K562 (cell line): ENCODE measurements around the gene EXOC3. TPM values are rescaled to one million over a fixed set of nuclear protein-coding genes. Genes with fewer than 3 reads are reported as not detected.

Experiments used
- ATF1 ChIP-seq, 2 experiments: fragments of 450-650 bp in 1 of 2; IDR thresholded peaks; 2 replicates each; pipeline ENCODE4 v1.6.1; 2016; ENCODE audit warnings: missing compliant biosample characterization in 1 of 2, missing genetic modification characterization in 1 of 2
- CTBP1 ChIP-seq: fragments of 450-650 bp; IDR thresholded peaks from 2 replicates; pipeline ENCODE4 v1.6.1; 2016; ENCODE audit warnings: borderline replicate concordance
- FUS ChIP-seq: fragments of 200-400 bp; formaldehyde crosslinking; optimal IDR thresholded peaks from 2 replicates; pipeline ENCODE3; 2017; ENCODE audit warnings: low read depth, low read length
- HSF4 ChIP-seq: fragments of 250-450 bp; sonication (Bioruptor Pico); IDR thresholded peaks from 2 replicates; pipeline ENCODE4 v2.1.2; 2022; ENCODE audit warnings: mild to moderate bottlenecking, moderate library complexity, borderline replicate concordance
- KDM2B ChIP-seq: fragments of 250-450 bp; sonication (Bioruptor Pico); IDR thresholded peaks from 2 replicates; pipeline ENCODE4 v1.8.0; 2021; ENCODE audit warnings: mild to moderate bottlenecking, moderate library complexity
- MAFK ChIP-seq: IDR thresholded peaks from 2 replicates; pipeline ENCODE4 v1.6.1; 2011; ENCODE audit warnings: low read length, improper control_type of control experiment
- MEIS2 ChIP-seq: fragments of 450-650 bp; IDR thresholded peaks from 2 replicates; pipeline ENCODE4 v1.6.1; 2014; ENCODE audit warnings: mild to moderate bottlenecking; ENCODE audit not compliant: partially characterized antibody
- NFYB ChIP-seq: IDR thresholded peaks from 2 replicates; pipeline ENCODE4 v1.6.1; 2011; ENCODE audit warnings: mild to moderate bottlenecking, moderate library complexity; ENCODE audit not compliant: insufficient read length; ENCODE audit errors: extremely low read depth
- WHSC1 ChIP-seq: IDR thresholded peaks from one replicate; pipeline ENCODE4 v1.6.1; 2012; ENCODE audit warnings: low read length, control low read depth, inconsistent platforms
- ZNF12 ChIP-seq: sonication (generic); formaldehyde crosslinking; IDR thresholded peaks from 2 replicates; pipeline ENCODE4 v1.4.0; 2020; ENCODE audit warnings: mild to moderate bottlenecking, missing genetic modification reagents
- ZNF140 ChIP-seq: fragments of 250-450 bp; sonication (Bioruptor Pico); IDR thresholded peaks from 2 replicates; pipeline ENCODE4 v1.8.0; 2021; ENCODE audit warnings: moderate library complexity, mild to moderate bottlenecking, inconsistent platforms
- ZNF146 ChIP-seq: IDR thresholded peaks from one replicate; pipeline ENCODE4 v1.6.1; 2018; ENCODE audit warnings: missing compliant biosample characterization; ENCODE audit not compliant: unreplicated experiment
- ZNF224 ChIP-seq: sonication (generic); formaldehyde crosslinking; IDR thresholded peaks from 2 replicates; pipeline ENCODE4 v1.8.0; 2022; ENCODE audit warnings: mild to moderate bottlenecking, missing genetic modification reagents
- ZNF23 ChIP-seq: fragments of 250-450 bp; sonication (Bioruptor Pico); IDR thresholded peaks from 2 replicates; pipeline ENCODE4 v1.4.0; 2020; ENCODE audit warnings: mild to moderate bottlenecking
- ZNF24 ChIP-seq: fragments of 450-650 bp; IDR thresholded peaks from 2 replicates; pipeline ENCODE4 v1.6.1; 2016
- polyA plus RNA-seq, 8 experiments: library from polyadenylated mRNA; depleted of rRNA in 4 of 8; stranded (reverse) in 5 of 8; unstranded in 3 of 8; fragments of >200 nt; fragmentation: Nextera tagmentation in 2 of 8; fragmentation: Illumina TruSeq in 1 of 8; extraction: Ambion mirVana in 2 of 8; extraction: Trizol in 1 of 8; gene quantifications; 2 replicates each; pipeline versions ENCODE4 v1.2.1 to v1.2.3, GENCODE V29; 2011 to 2014; ENCODE audit warnings: inconsistent platforms in 1 of 8, missing spikeins in 1 of 8
- total RNA-seq, 7 experiments: library from RNA; depleted of rRNA in 6 of 7; stranded (reverse); fragments of >200 nt in 6 of 7; fragmentation: Illumina TruSeq in 2 of 7; extraction: Trizol in 2 of 7; gene quantifications; 2 replicates each; pipeline versions ENCODE4 v1.2.1 to v1.2.3, GENCODE V29; 2011 to 2021; ENCODE audit warnings: low replicate concordance in 1 of 7
- TF ChIP-seq, protein P1 (sequence below), 3 experiments: fragments of 200-800 bp in 1 of 3; sonication (Bioruptor generic) in 1 of 3; sonication (generic) in 1 of 3; formaldehyde crosslinking in 1 of 3; IDR thresholded peaks; 2 replicates each; pipeline versions ENCODE4 v1.6.1 to v1.8.0; 2016 to 2022; ENCODE audit warnings: mild to moderate bottlenecking in 2 of 3, missing compliant biosample characterization in 2 of 3, missing genetic modification characterization in 2 of 3, missing genetic modification reagents in 1 of 3
- TF ChIP-seq, protein P2 (sequence below): fragments of 450-650 bp; formaldehyde crosslinking; IDR thresholded peaks from 2 replicates; pipeline ENCODE4 v1.4.0; 2020; ENCODE audit warnings: mild to moderate bottlenecking, moderate library complexity
- TF ChIP-seq, protein P3 (sequence below): sonication (generic); formaldehyde crosslinking; IDR thresholded peaks from 2 replicates; pipeline ENCODE4 v1.8.0; 2022; ENCODE audit warnings: missing genetic modification reagents, mild to moderate bottlenecking, borderline replicate concordance
- TF ChIP-seq, protein P4 (sequence below): sonication (generic); formaldehyde crosslinking; IDR thresholded peaks from 2 replicates; pipeline ENCODE4 v1.5.0; 2020; ENCODE audit warnings: missing genetic modification reagents
- TF ChIP-seq, protein P5 (sequence below): IDR thresholded peaks from 2 replicates; pipeline ENCODE4 v1.6.1; 2011; ENCODE audit warnings: borderline replicate concordance, low read depth, mild to moderate bottlenecking, moderate library complexity, low read length; ENCODE audit not compliant: insufficient read depth, poor library complexity, severe bottlenecking

The EXOC3 gene
- total and polyA plus RNA-seq, 9 of the 15 experiments (the other 6 are each of a cell fraction or from before 2014, with no cell fraction given), result 1.4 to 41.9 (median 22.4) TPM

DNA sequence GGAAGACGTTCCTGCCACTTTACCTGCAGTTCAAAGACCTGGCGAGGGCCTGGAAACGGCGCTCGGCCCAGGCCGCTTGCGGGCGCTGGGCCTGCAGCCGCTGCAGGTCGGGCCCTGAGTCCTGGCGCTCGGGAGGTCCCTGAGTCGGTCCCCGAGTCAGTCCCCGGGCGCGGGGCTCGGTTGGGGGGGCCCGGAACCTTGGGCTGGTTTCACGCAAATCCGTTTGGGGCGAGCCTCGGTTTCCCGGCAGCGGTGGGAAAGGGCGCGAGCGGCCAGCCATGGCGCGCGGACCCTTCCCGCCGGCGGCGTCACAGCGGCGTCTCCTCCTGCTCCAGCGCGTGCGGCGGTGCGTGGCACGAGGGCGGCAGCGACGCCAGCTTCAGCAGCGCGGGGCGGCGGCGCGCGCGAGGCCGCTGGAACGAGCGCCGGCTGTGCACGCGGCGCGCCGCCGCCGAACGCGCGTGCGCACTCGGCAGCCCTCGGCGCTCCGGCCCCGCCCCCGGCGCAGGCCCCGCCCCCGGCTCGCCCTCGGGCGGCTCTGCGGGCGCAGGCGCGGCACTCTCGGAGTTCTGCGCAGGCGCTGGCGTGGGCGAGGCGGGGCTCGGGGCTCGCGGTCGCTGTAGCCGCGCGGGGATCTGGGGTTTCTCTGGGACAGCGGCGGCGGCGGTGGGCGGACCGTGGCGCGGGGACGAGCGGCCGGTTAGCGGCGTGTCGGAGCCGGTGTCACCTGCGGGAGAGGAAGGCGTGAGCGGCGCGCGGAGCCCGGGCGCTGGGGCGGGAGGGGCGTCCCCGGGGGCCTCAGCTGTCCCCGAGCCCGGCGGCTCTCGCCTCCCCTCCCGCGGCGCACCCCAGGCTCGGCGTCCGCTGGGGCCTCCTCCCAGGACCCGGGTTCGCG is 29.9 kb downstream of the EXOC3 start (continued):
- TF ChIP-seq, protein P1, sequence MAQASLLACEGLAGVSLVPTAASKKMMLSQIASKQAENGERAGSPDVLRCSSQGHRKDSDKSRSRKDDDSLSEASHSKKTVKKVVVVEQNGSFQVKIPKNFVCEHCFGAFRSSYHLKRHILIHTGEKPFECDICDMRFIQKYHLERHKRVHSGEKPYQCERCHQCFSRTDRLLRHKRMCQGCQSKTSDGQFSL (CRISPR knock-in tag; IDR thresholded peaks at IDR 0.05), result peak; percentile 92
- TF ChIP-seq, protein P1 (tag; IDR thresholded peaks at IDR 0.05), result peak in 1 of 2 experiments; percentile 41; a peak in 1 of 4 replicates
- TF ChIP-seq KDM2B (CRISPR knock-in tag) (peak; percentile 73; the same call in 1 of the 2 replicates), NFYB (no peak), MEIS2 (peak; percentile 88), CTBP1 (no peak; the same call in 1 of the 2 replicates), ZNF12 (CRISPR knock-in tag) (no peak), WHSC1 (no peak), MAFK (no peak), ZNF146 (CRISPR knock-in tag) (no peak), ZNF24 (no peak), ATF1 (CRISPR knock-in tag; IDR thresholded peaks at IDR 0.05) (no peak), ATF1 (tag; IDR thresholded peaks at IDR 0.05) (peak; percentile 72), ZNF140 (CRISPR knock-in tag) (no peak), ZNF23 (CRISPR knock-in tag) (no peak), HSF4 (CRISPR knock-in tag) (no peak), FUS (no peak), ZNF224 (CRISPR knock-in tag) (no peak)
- TF ChIP-seq, protein P2, sequence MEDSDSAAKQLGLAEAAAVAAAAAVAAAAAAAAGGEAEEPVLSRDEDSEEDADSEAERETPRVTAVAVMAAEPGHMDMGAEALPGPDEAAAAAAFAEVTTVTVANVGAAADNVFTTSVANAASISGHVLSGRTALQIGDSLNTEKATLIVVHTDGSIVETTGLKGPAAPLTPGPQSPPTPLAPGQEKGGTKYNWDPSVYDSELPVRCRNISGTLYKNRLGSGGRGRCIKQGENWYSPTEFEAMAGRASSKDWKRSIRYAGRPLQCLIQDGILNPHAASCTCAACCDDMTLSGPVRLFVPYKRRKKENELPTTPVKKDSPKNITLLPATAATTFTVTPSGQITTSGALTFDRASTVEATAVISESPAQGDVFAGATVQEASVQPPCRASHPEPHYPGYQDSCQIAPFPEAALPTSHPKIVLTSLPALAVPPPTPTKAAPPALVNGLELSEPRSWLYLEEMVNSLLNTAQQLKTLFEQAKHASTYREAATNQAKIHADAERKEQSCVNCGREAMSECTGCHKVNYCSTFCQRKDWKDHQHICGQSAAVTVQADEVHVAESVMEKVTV, result no peak
- TF ChIP-seq, protein P3, sequence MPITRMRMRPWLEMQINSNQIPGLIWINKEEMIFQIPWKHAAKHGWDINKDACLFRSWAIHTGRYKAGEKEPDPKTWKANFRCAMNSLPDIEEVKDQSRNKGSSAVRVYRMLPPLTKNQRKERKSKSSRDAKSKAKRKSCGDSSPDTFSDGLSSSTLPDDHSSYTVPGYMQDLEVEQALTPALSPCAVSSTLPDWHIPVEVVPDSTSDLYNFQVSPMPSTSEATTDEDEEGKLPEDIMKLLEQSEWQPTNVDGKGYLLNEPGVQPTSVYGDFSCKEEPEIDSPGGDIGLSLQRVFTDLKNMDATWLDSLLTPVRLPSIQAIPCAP (CRISPR knock-in tag), result no peak
- TF ChIP-seq, protein P4, sequence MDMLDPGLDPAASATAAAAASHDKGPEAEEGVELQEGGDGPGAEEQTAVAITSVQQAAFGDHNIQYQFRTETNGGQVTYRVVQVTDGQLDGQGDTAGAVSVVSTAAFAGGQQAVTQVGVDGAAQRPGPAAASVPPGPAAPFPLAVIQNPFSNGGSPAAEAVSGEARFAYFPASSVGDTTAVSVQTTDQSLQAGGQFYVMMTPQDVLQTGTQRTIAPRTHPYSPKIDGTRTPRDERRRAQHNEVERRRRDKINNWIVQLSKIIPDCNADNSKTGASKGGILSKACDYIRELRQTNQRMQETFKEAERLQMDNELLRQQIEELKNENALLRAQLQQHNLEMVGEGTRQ (CRISPR knock-in tag), result no peak
- TF ChIP-seq, protein P5, sequence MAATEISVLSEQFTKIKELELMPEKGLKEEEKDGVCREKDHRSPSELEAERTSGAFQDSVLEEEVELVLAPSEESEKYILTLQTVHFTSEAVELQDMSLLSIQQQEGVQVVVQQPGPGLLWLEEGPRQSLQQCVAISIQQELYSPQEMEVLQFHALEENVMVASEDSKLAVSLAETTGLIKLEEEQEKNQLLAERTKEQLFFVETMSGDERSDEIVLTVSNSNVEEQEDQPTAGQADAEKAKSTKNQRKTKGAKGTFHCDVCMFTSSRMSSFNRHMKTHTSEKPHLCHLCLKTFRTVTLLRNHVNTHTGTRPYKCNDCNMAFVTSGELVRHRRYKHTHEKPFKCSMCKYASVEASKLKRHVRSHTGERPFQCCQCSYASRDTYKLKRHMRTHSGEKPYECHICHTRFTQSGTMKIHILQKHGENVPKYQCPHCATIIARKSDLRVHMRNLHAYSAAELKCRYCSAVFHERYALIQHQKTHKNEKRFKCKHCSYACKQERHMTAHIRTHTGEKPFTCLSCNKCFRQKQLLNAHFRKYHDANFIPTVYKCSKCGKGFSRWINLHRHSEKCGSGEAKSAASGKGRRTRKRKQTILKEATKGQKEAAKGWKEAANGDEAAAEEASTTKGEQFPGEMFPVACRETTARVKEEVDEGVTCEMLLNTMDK, result no peak
